OCI-LY7 (cell line): ENCODE measurements around the gene TDRD3. TPM values are rescaled to one million over a fixed set of nuclear protein-coding genes. Genes with fewer than 3 reads are reported as not detected.

Experiments
- BruUV-seq: library from RNA; stranded (reverse); fragments of 400-500 nt; replicated peaks from 2 replicates; lab custom pipeline; 2021; lab: Mats Ljungman, UMichigan
- CTCF ChIA-PET: fragments of 300-600 bp; sonication (Branson Sonifier 250); formaldehyde crosslinking; loops from one replicate; lab custom pipeline; 2022; ENCODE audit warnings: antibody characterized with exemption; ENCODE audit not compliant: unreplicated experiment; lab: Charles Lee
- POLR2A ChIA-PET: fragments of 300-600 bp; sonication (Branson Sonifier 250); formaldehyde crosslinking; loops from one replicate; lab custom pipeline; 2022; ENCODE audit warnings: antibody characterized with exemption; lab: Charles Lee
- DNase-seq: peaks from one replicate; pipeline ENCODE4 v3.0.0-alpha.2; 2015; ENCODE audit warnings: low spot score
- H2AFZ ChIP-seq: fragments of 200-600 bp; sonication (generic), shearing (Covaris generic); 2 replicates; pipeline ENCODE4 v1.6.1; 2014; ENCODE audit warnings: mild to moderate bottlenecking, antibody characterized with exemption, low read length, moderate library complexity
- H3K27ac ChIP-seq: fragments of 200-600 bp; sonication (generic); 2 replicates; pipeline ENCODE4 v1.5.1; 2014; ENCODE audit warnings: mixed run types, low read depth, mild to moderate bottlenecking, moderate library complexity, low read length, inconsistent platforms; ENCODE audit not compliant: poor library complexity, severe bottlenecking
- H3K36me3 ChIP-seq: fragments of 200-600 bp; sonication (generic); 2 replicates; pipeline ENCODE4 v1.6.1; 2014; ENCODE audit warnings: mild to moderate bottlenecking, antibody characterized with exemption, low read length, moderate library complexity, mixed read lengths; ENCODE audit not compliant: insufficient read depth
- H3K4me1 ChIP-seq: fragments of 200-600 bp; sonication (generic); 2 replicates; pipeline ENCODE4 v1.5.1; 2014; ENCODE audit warnings: mild to moderate bottlenecking, low read length; ENCODE audit not compliant: insufficient read depth, poor library complexity, severe bottlenecking
- H3K4me2 ChIP-seq: fragments of 200-600 bp; sonication (generic); 2 replicates; pipeline ENCODE4 v1.6.1; 2014; ENCODE audit warnings: mild to moderate bottlenecking, low read length
- H3K4me3 ChIP-seq: fragments of 200-600 bp; sonication (generic); 2 replicates; pipeline ENCODE4 v1.5.1; 2014; ENCODE audit warnings: mild to moderate bottlenecking, low read depth, low read length; ENCODE audit not compliant: poor library complexity, severe bottlenecking
- H3K79me2 ChIP-seq: fragments of 200-600 bp; sonication (generic); 2 replicates; pipeline ENCODE4 v1.6.1; 2016; ENCODE audit warnings: low read depth, mild to moderate bottlenecking, low read length, moderate library complexity, mixed read lengths; ENCODE audit not compliant: insufficient read depth
- H3K9me2 ChIP-seq: fragments of 200-600 bp; sonication (generic); 2 replicates; pipeline ENCODE4 v1.6.1; 2016; ENCODE audit warnings: mild to moderate bottlenecking, low read length, mixed read lengths; ENCODE audit not compliant: insufficient read depth
- H3K9me3 ChIP-seq: fragments of 200-600 bp; sonication (generic); 2 replicates; pipeline ENCODE4 v1.6.1; 2014; ENCODE audit warnings: mild to moderate bottlenecking, mixed run types, low read length, mixed read lengths
- H4K20me1 ChIP-seq: fragments of 200-600 bp; sonication (generic); 2 replicates; pipeline ENCODE4 v1.6.1; 2014; ENCODE audit warnings: mild to moderate bottlenecking, antibody characterized with exemption, low read length, moderate library complexity, mixed read lengths; ENCODE audit not compliant: insufficient read depth
- EZH2phosphoT487 ChIP-seq: fragments of 200-600 bp; sonication (generic); IDR thresholded peaks from 2 replicates; pipeline ENCODE4 v1.6.1; 2018; ENCODE audit warnings: low read depth, borderline replicate concordance, mild to moderate bottlenecking, mixed run types, antibody characterized with exemption, low read length, moderate library complexity, mixed read lengths
- intact Hi-C: fragments of 100-400 bp; cut with micrococcal nuclease; formaldehyde crosslinking; loops from one replicate; pipeline ENCODE4 v1.10.0; 2022; ENCODE audit not compliant: unreplicated experiment
- total RNA-seq, 2 experiments: library from RNA; depleted of rRNA in 1 of 2; stranded (reverse); fragments of >200 nt in 1 of 2; shearing (Covaris generic) in 1 of 2; gene quantifications; 2 replicates each; pipeline ENCODE4 v1.2.3, GENCODE V29; 2014 to 2022
- TF ChIP-seq, protein P1 (sequence below): fragments of 200-600 bp; sonication (generic); conservative IDR thresholded peaks from 2 replicates; pipeline ENCODE4 v1.5.1; 2014; ENCODE audit warnings: mild to moderate bottlenecking, antibody characterized with exemption, low read length, moderate library complexity, mixed read lengths

Gene TDRD3
- total RNA-seq, 2 experiments from 2014 or later, result 13.5 to 17.1 TPM

DNA sequence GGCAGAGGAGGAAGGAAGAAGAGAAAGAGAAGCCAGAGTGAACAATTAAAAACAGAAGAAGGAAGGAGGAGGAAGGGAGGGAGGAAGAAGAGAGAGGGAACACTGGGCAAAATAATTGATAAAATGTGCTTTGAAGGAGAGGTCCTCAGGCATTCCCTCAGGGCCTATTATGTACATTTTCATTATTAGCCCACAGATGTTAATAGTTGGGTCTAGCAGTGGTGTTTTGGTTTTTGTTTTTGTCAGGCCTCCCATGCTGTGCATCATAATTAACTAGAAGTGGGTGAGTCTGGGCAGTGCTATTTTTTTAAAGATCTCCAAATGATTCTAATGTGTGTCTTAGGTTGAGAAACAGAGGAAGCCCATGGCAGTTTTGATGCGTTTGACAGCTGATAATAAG lies 178.1 kb downstream of the TDRD3 start:
- no peaks in the 10 kb centered on the region for H3K9me3 ChIP-seq
- no peaks in the 10 kb centered on the region for H3K36me3 ChIP-seq
- TF ChIP-seq EZH2phosphoT487, result no peak
- TF ChIP-seq, protein P1, sequence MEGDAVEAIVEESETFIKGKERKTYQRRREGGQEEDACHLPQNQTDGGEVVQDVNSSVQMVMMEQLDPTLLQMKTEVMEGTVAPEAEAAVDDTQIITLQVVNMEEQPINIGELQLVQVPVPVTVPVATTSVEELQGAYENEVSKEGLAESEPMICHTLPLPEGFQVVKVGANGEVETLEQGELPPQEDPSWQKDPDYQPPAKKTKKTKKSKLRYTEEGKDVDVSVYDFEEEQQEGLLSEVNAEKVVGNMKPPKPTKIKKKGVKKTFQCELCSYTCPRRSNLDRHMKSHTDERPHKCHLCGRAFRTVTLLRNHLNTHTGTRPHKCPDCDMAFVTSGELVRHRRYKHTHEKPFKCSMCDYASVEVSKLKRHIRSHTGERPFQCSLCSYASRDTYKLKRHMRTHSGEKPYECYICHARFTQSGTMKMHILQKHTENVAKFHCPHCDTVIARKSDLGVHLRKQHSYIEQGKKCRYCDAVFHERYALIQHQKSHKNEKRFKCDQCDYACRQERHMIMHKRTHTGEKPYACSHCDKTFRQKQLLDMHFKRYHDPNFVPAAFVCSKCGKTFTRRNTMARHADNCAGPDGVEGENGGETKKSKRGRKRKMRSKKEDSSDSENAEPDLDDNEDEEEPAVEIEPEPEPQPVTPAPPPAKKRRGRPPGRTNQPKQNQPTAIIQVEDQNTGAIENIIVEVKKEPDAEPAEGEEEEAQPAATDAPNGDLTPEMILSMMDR, result no peak
- DNase-seq, result no peak
- POLR2A ChIA-PET, result interaction anchor here (1.0 to 1.4 kb wide), 2 partner anchors 8 to 9 kb away, joined by 3 to 4 read pairs; no protein-coding TSS in a partner anchor
- intact Hi-C loops, result no loop called here
- H3K4me3 ChIP-seq, result no peak overlapping the region
- no peaks in the 10 kb centered on the region for H3K9me2 ChIP-seq
- no peak overlapping the region for H3K27ac ChIP-seq
- H3K4me1 ChIP-seq, result no peaks in the 10 kb centered on the region
- no peaks in the 10 kb centered on the region for H4K20me1 ChIP-seq
- CTCF ChIA-PET, result no interaction called here
- H3K4me2 ChIP-seq, result no peak overlapping the region
- H2AFZ ChIP-seq, result no peak overlapping the region
- no peaks in the 10 kb centered on the region for H3K79me2 ChIP-seq
- no TSS peak for BruUV-seq

DNA sequence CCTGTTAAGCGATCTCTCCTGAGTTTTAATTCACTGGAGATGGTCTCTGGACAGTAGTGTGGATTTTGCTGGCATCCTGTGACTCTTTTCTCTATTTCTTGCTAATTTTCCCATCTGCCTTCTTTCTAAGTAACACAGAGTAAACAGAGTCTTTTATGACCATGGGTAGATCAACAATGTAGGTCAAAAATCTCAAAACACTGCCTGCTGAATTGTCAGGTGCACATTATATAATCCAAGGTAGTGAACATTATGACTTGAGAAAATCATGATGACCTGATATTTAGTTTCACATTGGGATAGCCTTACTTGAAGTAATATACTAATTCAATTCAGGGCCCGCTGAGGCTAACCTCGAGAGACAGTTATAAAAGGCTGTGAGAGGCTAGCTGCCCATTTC lies 180.7 kb downstream of the TDRD3 start:
- POLR2A ChIA-PET, result interaction anchor here (0.6 kb wide), 2 partner anchors 826 to 922 kb away, joined by 3 to 5 read pairs; no protein-coding TSS in a partner anchor
- no TSS peak for BruUV-seq
- CTCF ChIA-PET, result no interaction called here

More for the DNA sequence above, 180.7 kb downstream of the TDRD3 start:
- no peak overlapping the region for H3K4me3 ChIP-seq
- no peak overlapping the region for H2AFZ ChIP-seq
- no peaks in the 10 kb centered on the region for H3K36me3 ChIP-seq
- H3K4me1 ChIP-seq, result no peaks in the 10 kb centered on the region
- H3K4me2 ChIP-seq, result no peak overlapping the region
- TF ChIP-seq EZH2phosphoT487, result no peak
- TF ChIP-seq, protein P1, result no peak
- H4K20me1 ChIP-seq, result no peaks in the 10 kb centered on the region
- no peaks in the 10 kb centered on the region for H3K79me2 ChIP-seq
- intact Hi-C loops, result no loop called here
- no peak for DNase-seq
- no peaks in the 10 kb centered on the region for H3K9me3 ChIP-seq
- no peak overlapping the region for H3K27ac ChIP-seq
- no peaks in the 10 kb centered on the region for H3K9me2 ChIP-seq
